Loucy (cell line): Measurements from ENCODE around the gene GATA1.

Experiments used
- EZH2phosphoT487 ChIP-seq: fragments of 200-600 bp; IDR thresholded peaks from 2 replicates; pipeline ENCODE4 v1.6.1; 2018; ENCODE audit warnings: antibody characterized with exemption, mild to moderate bottlenecking, moderate library complexity, borderline replicate concordance
- TF ChIP-seq, protein P1 (sequence below): fragments of 200-600 bp; sonication (generic); conservative IDR thresholded peaks from 2 replicates; pipeline ENCODE4 v1.5.1; 2014; ENCODE audit warnings: mild to moderate bottlenecking, antibody characterized with exemption, low read length

GRCh38 chrX:48772602-48773001 lies 13.8 kb upstream of the GATA1 start:
- TF ChIP-seq, protein P1, sequence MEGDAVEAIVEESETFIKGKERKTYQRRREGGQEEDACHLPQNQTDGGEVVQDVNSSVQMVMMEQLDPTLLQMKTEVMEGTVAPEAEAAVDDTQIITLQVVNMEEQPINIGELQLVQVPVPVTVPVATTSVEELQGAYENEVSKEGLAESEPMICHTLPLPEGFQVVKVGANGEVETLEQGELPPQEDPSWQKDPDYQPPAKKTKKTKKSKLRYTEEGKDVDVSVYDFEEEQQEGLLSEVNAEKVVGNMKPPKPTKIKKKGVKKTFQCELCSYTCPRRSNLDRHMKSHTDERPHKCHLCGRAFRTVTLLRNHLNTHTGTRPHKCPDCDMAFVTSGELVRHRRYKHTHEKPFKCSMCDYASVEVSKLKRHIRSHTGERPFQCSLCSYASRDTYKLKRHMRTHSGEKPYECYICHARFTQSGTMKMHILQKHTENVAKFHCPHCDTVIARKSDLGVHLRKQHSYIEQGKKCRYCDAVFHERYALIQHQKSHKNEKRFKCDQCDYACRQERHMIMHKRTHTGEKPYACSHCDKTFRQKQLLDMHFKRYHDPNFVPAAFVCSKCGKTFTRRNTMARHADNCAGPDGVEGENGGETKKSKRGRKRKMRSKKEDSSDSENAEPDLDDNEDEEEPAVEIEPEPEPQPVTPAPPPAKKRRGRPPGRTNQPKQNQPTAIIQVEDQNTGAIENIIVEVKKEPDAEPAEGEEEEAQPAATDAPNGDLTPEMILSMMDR: no peak
- TF ChIP-seq EZH2phosphoT487: no peak
